ENCODE data around the gene APOM.

APOM gene

DNA sequence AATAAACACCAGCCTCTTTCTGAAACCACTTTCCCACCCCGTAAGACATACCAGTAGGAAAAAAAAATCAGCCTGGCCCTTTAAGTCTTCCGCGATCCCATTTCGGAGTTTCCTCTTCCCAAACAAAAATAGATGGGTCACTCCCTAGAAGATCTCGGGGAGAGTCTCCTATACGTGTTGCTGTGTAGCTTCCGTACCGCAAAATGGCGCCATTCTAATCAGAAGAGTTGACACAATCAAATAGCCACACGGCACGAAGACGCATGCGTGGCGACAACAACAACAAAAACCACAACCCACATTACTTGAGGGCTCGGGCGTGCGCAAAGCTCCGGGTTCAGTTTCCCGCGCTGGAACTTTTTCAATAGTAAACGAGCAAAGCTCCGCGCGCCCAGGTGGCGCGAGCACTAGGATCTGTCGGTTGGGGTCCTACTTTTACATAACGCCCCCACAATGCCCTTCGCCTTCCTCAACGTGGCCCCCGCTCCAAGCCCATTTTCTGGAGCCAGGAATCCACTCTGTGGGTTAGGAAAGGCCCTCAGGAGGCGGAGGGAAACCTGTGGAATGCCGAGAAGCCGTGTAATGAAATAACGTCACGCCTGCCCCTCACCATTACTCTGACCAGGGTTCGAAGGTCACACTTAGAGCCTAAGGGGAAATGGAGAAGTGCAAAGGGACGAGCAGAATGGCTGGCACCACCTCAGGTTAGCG is 9.3 kb downstream of the APOM start, which contains the start of gene GPANK1:
TSS of gene GPANK1 (minus strand) at position 208 of the 711 bp plus-strand sequence. CDS start 519 bp downstream, outside the sequence.
- TF ChIP-seq, protein P1, sequence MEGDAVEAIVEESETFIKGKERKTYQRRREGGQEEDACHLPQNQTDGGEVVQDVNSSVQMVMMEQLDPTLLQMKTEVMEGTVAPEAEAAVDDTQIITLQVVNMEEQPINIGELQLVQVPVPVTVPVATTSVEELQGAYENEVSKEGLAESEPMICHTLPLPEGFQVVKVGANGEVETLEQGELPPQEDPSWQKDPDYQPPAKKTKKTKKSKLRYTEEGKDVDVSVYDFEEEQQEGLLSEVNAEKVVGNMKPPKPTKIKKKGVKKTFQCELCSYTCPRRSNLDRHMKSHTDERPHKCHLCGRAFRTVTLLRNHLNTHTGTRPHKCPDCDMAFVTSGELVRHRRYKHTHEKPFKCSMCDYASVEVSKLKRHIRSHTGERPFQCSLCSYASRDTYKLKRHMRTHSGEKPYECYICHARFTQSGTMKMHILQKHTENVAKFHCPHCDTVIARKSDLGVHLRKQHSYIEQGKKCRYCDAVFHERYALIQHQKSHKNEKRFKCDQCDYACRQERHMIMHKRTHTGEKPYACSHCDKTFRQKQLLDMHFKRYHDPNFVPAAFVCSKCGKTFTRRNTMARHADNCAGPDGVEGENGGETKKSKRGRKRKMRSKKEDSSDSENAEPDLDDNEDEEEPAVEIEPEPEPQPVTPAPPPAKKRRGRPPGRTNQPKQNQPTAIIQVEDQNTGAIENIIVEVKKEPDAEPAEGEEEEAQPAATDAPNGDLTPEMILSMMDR (IDR thresholded peaks at IDR 0.05; ENCODE audit: extremely low read depth, insufficient read depth, missing control alignments), result no peak
- in situ Hi-C loops (cut with MboI; ENCODE audit: low pct_unique_long_range_greater_than_20kb, low sequenced_read_pairs, unreplicated experiment), result no loop called here
- peak; percentile 87 for DNase-seq (ENCODE audit: low spot score)

DNA sequence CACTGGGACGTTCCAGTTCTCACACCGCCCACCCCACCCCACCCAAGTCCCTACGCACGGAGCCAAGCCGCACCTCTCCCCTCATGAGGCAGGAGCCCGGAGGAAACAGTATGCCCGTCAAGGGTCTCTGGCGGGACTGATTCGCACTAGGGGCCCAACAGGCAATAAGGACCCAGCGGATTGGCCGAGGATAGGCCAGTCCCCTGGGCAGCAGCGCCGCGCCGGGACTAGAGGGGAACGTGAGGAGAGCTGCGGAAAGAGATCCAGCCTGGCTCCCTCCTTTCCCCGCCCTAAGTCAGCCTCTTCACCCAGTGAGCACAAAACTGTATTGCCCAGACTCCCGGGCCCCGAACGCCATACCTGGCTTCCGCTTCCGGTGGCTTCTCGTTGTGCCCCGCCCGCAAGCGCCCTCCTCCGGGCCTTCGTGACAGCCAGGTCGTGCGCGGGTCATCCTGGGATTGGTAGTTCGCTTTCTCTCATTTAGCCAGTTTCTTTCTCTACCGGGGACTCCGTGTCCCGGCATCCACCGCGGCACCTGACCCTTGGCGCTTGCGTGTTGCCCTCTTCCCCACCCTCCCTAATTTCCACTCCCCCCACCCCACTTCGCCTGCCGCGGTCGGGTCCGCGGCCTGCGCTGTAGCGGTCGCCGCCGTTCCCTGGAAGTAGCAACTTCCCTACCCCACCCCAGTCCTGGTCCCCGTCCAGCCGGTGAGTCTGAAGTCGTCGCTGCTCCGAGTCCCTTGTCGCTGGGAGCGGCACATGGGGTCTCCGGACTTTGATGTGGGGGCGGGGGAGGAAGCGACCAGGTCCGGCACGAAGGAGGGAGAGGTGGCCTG is 10.0 kb downstream of the APOM start, which contains the start of gene CSNK2B:
TSS of gene CSNK2B (plus strand) at position 580 of the 836 bp plus-strand sequence. CDS start 752 bp downstream, outside the sequence.
- DNase-seq (ENCODE audit: low spot score), result peak; percentile 97
- TF ChIP-seq, protein P1 (IDR thresholded peaks at IDR 0.05; ENCODE audit: extremely low read depth, insufficient read depth, missing control alignments), result no peak
- in situ Hi-C loops (cut with MboI; ENCODE audit: low pct_unique_long_range_greater_than_20kb, low sequenced_read_pairs, unreplicated experiment), result no loop called here

DNA sequence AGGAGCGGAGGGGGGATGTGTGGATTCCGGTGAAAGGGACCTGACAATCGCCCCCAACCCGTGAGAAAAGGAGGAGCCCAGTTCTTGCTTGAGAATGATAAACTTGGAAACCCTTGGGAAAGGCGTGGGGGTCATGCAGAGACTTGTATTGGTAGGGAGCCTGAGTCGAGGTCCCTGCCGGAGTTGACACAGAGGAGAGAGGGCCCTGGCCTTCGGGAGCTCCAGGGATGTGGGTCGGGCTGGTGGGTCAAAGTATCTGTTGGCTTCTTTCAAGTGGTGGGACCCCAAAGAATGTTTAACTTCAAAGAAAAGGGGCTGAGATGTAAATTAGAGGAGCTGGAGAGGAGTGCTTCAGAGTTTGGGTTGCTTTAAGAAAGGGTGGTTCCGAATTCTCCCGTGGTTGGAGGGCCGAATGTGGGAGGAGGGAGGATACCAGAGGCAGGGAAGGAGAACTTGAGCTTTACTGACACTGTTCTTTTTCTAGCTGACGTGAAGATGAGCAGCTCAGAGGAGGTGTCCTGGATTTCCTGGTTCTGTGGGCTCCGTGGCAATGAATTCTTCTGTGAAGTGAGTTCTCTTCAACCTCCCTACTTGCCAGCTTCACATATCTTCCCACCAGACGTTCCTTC is 10.8 kb downstream of the APOM start:
- TF ChIP-seq, protein P1 (IDR thresholded peaks at IDR 0.05; ENCODE audit: extremely low read depth, insufficient read depth, missing control alignments), result no peak
- no peak for DNase-seq (ENCODE audit: low spot score)
- in situ Hi-C loops (cut with MboI; ENCODE audit: low pct_unique_long_range_greater_than_20kb, low sequenced_read_pairs, unreplicated experiment), result no loop called here

DNA sequence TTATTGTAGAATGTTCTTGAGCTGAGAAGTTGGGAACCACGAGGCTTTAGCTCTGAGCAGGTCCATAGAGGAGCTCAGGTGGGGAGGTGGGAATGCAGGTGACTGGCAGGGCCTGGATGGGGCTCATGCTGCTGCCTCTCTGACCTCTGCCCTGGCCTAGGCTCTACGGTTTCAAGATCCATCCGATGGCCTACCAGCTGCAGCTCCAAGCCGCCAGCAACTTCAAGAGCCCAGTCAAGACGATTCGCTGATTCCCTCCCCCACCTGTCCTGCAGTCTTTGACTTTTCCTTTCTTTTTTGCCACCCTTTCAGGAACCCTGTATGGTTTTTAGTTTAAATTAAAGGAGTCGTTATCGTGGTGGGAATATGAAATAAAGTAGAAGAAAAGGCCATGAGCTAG is 14.0 kb downstream of the APOM start, which contains the start of gene LY6G5B:
TSS of gene LY6G5B (plus strand) at position 301 of the 400 bp plus-strand sequence. CDS start 975 bp downstream, outside the sequence.
- TF ChIP-seq, protein P1 (IDR thresholded peaks at IDR 0.05; ENCODE audit: extremely low read depth, insufficient read depth, missing control alignments), result no peak
- DNase-seq (ENCODE audit: low spot score), result no peak
- in situ Hi-C loops (cut with MboI; ENCODE audit: low pct_unique_long_range_greater_than_20kb, low sequenced_read_pairs, unreplicated experiment), result no loop called here

DNA sequence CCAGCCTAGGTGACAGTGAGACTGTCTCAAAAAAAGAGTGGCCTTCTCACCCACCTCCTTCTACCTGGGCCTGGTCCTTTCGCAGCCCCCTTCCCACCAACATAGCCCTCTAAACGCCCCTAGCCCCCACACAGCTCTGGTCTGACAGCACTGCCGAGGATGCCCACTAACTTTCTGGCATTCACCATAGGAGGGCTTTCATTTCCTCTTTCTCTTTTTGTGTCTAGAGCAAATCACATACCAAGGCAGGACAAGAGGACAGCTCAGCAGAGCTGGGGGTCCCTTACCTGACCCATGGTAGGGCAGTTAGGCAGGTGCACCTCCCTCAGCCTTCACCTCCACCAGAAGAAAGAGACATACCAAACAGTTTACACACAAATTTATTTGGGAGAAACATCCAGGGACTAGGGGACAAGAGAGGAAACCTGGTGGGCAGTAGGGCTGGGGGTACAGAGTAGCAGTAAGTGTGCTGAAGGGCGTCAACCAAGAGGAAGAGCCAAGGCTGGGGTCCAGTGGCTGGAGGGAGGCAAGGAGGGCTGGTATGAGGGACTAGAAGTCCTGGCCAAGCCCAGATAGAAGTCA is 20.7 kb downstream of the APOM start:
- in situ Hi-C loops (cut with MboI; ENCODE audit: low pct_unique_long_range_greater_than_20kb, low sequenced_read_pairs, unreplicated experiment), result no loop called here
- no peak for DNase-seq (ENCODE audit: low spot score)

More for the DNA sequence above, 20.7 kb downstream of the APOM start:
- TF ChIP-seq, protein P1 (IDR thresholded peaks at IDR 0.05; ENCODE audit: extremely low read depth, insufficient read depth, missing control alignments), result no peak

All from GM13977 (cell line).